NCI-H1417 treated with DMSO at 0.1 percent for 48 hours (cell line): ENCODE data around the gene PRM2.
"Not testable (repeated sequence)": the region's sequence is repeated elsewhere in the genome, so short reads cannot be mapped to it uniquely, and the experiment has no call there.

Experiments used
- DNase-seq: peaks from one replicate; lab custom pipeline; 2025; lab: John Stamatoyannopoulos, UW

Gene PRM2

DNA sequence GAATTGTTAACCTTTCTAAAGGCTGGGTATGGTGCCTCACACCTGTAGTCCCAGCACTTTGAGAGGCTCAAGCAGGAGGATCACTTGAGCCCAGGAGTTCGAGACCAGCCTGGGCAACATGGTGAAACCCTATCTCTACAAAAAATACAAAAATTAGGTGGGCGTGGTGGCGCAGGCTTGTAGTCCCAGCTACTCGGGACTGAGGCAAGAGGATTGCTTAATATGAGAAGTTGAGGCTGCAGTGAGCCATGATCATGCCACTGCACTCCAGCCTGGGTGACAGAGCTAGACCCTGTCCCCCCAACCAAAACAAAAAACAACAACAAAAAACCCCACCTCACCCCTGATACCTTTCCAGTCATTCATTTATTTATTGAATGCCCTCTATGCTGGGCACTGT, 13.4 kb upstream of the PRM2 start:
- DNase-seq: not testable (repeated sequence)

DNA sequence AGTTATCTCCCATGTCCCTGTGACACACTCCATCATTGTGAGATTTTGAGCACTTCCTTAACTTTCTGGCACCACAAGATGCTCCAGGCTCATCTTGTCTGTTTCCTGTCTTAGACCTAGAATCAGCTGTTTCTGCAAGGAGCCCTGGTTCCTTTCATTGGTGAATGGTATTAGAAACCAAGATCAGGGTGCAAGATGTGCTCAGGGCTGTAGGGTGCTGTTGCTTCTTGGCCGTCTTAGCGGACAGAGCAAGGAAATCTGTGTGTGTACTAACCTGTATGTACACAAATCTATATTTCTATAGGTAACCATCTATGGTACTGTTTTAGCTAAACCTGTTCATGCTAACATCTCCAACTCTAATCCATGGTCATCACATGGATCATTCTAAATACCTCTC, 12.9 kb upstream of the PRM2 start:
- no peak for DNase-seq

- no peak for DNase-seq
Observed at GRCh38 chr16:11285842-11286241, 9.6 kb upstream of the PRM2 start.

DNA sequence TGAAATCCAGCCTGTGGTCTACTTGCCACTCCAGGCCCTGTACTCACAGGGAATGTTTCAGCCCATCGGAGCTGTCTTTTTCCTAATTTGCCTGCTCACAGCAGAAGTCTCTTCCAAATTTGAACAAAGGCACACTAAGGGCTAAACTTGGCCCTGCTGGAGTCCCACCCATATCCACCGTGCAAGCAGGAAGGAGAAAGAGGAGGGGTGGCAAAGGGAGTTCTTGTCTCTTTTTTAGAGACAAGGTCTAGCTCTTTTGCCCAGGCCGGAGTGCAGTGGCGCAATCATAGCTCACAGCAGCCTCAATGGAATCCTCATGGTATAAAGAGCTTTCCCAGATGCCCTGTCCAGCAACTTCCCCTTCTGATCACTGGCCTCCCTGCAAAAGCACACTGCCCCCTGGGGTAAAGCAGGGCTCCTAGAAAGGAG, 7.6 kb upstream of the PRM2 start:
- DNase-seq: no peak

- DNase-seq: no peak
Observed at GRCh38 chr16:11280616-11281522, 4.6 kb upstream of the PRM2 start, which contains the start of gene PRM1. Gene PRM1, minus strand, starts transcription at chr16:11281330. Its CDS starts 92 bp downstream, at chr16:11281238.

DNA sequence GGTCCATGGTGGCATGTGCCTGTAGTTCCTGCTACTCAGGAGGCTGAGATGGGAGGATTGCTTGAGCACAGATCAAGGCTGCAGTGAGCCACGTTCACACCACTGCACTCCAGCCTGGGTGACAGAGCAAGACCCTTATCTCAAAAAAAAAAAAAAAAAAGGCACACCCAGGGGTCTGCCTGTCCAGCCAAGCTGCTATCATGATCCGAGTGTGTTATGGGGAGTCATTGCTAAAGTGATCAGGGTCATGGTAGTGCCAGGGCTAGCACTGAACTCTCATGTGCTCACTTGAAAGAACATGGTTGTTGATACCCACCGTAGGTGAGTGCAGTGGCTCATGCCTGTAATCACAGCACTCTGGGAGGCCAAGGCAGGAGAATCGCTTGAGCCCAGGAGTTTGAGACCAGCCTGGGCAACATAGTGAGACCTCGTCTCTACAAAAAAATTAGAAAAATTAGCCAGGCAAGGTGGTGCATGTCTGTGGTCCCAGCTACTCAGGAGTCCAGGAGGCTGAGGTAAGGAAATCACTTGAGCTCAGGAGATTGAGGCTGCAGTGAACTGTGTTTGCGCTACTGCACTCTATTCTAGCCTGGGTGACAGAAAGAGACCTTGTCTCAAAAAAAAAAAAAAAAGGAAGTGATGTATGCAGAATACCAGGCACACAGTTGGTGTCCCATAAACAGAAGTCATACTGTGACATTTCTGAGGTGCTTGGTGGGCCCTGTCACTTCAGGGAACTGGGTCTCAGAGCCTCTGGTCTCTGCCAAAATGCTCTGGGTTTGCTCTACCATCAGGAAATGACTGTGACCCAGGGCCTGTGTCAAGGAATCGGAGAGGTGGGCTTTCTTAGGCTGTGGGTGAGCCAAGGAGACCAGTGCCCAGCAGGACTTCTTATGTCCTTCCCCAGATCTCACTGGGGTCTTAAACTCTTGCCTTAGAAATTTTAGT, 2.7 kb upstream of the PRM2 start:
- DNase-seq: no peak

- no peak for DNase-seq
Observed at GRCh38 chr16:11277607-11278337, 1.5 kb upstream of the PRM2 start.

DNA sequence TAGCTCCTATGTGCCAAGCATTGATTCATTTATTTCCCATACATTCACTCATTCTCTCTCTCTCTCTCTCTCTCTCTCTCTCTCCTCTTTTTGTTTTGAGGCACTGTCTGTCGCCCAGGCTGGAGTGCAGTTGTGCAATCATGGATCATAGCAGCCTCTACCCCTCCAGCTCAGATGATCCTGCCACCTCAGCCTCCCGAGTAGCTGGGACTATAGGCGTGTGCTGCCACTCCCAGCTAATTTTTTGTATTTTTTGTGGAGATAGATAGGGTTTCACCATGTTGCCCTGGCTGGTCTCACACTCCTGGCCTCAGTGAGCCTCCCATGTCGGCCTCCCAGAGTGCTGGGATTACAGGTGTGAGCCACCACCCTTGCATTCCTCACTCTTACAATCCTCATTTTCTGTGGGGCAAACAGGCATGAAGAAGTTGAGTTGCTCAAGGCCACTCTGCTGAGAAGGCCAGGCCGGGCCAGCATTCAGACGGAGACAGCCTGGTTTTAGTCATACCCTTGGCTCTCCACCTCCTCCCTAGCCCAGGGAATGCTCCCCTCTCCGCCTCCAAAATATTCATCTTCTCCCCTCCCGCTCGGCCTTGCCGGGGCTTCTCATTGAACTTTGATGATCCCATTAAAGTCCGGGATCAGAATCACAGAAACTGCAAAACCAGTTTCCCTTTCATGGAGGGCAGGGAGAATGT, 765 bp upstream of the PRM2 start:
- DNase-seq: no peak

- DNase-seq: no peak
Observed at GRCh38 chr16:11274964-11275363, 1.3 kb downstream of the PRM2 start.

- no peak for DNase-seq
Observed at GRCh38 chr16:11273721-11274324, 2.5 kb downstream of the PRM2 start.

DNA sequence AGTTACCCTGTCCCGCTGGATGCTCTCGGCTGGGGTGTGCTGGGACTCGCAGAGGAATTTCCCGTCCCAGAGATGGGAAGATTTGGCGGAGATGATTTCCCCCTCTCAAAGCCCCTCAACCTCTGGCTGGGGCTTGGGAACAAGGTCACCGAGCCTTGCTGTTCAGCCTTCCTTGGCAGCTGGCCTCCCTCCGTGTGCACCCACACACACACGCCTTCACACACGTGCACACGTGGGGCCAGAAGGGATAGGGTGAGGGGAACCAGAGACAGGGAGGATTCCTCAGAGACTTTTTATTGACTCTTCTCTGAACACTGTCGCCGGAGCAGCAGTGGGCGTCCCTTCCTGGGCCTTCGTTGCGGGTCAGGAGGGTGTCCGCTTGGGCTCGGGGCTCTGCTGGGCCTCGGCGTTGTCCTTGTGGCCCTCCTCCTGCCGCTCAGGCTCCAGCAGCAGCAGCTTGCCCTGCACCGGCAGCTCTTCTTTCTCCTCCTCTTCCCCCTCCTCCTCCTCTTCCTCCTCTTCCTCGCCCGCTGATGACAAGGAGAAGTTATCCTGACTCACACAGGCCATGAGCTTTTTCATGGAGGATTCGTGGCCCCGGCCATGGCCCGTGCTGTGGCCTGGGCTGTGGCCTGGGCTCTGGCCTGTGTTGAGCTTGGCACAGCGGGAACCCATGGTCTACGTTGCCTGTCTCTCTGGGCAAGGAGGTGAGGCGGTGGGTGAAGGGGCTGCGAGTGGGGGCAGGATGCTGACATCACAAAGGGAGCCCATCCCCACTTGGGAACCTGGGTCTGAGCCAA, 3.2 kb downstream of the PRM2 start, which contains the start of gene PRM3:
PRM3 (minus strand) TSS at position 709 of the 800 bp plus-strand sequence; CDS start at position 675, 34 bp downstream.
- no peak for DNase-seq

DNA sequence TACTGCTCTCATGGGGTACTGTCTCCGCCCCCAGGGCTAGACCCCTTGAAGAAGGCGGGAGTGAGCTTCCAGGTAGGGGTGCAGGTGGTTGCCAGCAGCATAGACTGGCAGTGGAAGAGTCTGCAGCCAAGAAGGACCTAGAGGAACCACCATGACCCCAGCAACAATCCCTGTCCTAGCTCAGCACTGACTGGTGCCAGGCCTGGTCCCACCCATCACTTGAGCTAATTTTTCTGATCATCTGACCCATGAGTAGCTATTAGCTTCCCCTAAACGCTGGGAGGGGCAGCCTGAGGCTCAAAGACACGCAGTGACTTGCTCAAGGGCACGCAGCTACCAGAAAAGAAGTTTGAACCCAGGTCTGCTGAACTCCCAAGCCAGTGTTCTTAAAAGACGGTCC, 3.8 kb downstream of the PRM2 start:
- no peak for DNase-seq

GRCh38 chr16:11271610-11272009, 4.7 kb downstream of the PRM2 start:
- no peak for DNase-seq

DNA sequence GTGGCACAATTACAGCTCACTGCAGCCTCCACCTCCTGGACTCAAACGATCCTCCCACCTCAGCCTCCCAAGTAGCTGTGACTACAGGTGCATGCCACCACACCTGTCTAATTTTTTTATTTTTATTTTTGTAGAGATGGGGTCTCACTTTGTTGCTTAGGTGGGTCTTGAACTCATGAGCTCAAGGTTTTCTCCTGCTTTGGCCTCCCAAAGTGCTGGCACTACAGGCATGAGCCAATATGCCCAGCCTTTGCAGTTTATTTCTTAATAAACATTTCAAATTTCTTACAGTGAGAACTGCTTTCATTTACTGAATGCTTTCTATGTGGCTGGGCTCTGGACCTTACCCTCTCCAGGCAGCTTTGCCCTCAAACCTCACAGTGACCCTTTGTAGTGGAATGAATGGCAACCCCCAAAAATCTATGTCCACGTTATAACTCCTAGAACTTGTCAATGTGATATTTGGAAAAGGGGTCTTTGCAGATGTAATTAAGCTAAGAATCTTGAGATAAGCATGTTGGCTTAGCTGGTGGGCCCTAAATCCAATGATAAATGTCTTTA, 5.6 kb downstream of the PRM2 start:
- no peak for DNase-seq

GRCh38 chr16:11268921-11269375, 7.3 kb downstream of the PRM2 start, which contains the start of gene TNP2:
Gene TNP2, minus strand, starts transcription at chr16:11269325. Its CDS starts 63 bp downstream, at chr16:11269262.
- DNase-seq: no peak

- no peak for DNase-seq
Observed at GRCh38 chr16:11265124-11265523, 11.2 kb downstream of the PRM2 start.

- no peak for DNase-seq
Observed at GRCh38 chr16:11264155-11264832, 12.0 kb downstream of the PRM2 start.

- no peak for DNase-seq
Observed at GRCh38 chr16:11263737-11264136, 12.5 kb downstream of the PRM2 start.

- no peak for DNase-seq
Observed at GRCh38 chr16:11262915-11263314, 13.4 kb downstream of the PRM2 start.
